CD4-positive, alpha-beta T cell treated with Interleukin-6 for 4 hours (primary cell): ENCODE results near the gene CELA1.
"Not testable (repeated sequence)": the region's sequence is repeated elsewhere in the genome, so short reads cannot be mapped to it uniquely, and the experiment has no call there.

Experiments used
- DNase-seq: peaks from one replicate; pipeline ENCODE4 v3.0.0-alpha.2; 2020; ENCODE audit warnings: mixed read lengths

CELA1 gene

GRCh38 chr12:51341251-51342007 lies 5.0 kb downstream of the CELA1 start:
- DNase-seq, result peak; percentile 79

- no peak for DNase-seq
Observed at GRCh38 chr12:51339750-51340149, 6.7 kb downstream of the CELA1 start.

GRCh38 chr12:51337336-51337735 lies 9.1 kb downstream of the CELA1 start:
- not testable (repeated sequence) for DNase-seq

GRCh38 chr12:51335931-51336330 lies 10.5 kb downstream of the CELA1 start:
- no peak for DNase-seq

GRCh38 chr12:51334764-51335163 lies 11.7 kb downstream of the CELA1 start:
- DNase-seq, result no peak

- DNase-seq, result no peak
Observed at GRCh38 chr12:51333536-51333935, 12.9 kb downstream of the CELA1 start.

GRCh38 chr12:51330186-51330585 lies 16.3 kb downstream of the CELA1 start:
- DNase-seq, result no peak

- DNase-seq, result peak; percentile 42
Observed at GRCh38 chr12:51329742-51330141, 16.7 kb downstream of the CELA1 start.

GRCh38 chr12:51328587-51328986 lies 17.9 kb downstream of the CELA1 start:
- peak; percentile 22 for DNase-seq

- peak; percentile 16 for DNase-seq
Observed at GRCh38 chr12:51326698-51327439, 19.6 kb downstream of the CELA1 start.

- no peak for DNase-seq
Observed at GRCh38 chr12:51324953-51325352, 21.5 kb downstream of the CELA1 start.

GRCh38 chr12:51323966-51324895 lies 22.2 kb downstream of the CELA1 start, which contains the start of gene BIN2:
TSS of gene BIN2 (minus strand) at chr12:51324174. CDS start at chr12:51324102, 72 bp downstream.
- DNase-seq, result peak; percentile 75

- peak; percentile 68 for DNase-seq
Observed at GRCh38 chr12:51323317-51323960, 23.0 kb downstream of the CELA1 start.

- peak; percentile 29 for DNase-seq
Observed at GRCh38 chr12:51322452-51322851, 24.0 kb downstream of the CELA1 start.

GRCh38 chr12:51321882-51322281 lies 24.6 kb downstream of the CELA1 start:
- DNase-seq, result no peak

- DNase-seq, result peak; percentile 38
Observed at GRCh38 chr12:51320695-51321320, 25.7 kb downstream of the CELA1 start.

GRCh38 chr12:51320311-51320694 lies 26.2 kb downstream of the CELA1 start:
- no peak for DNase-seq

GRCh38 chr12:51318846-51319599 lies 27.5 kb downstream of the CELA1 start:
- DNase-seq, result peak; percentile 72

GRCh38 chr12:51318057-51318806 lies 28.2 kb downstream of the CELA1 start:
- DNase-seq, result peak; percentile 48

GRCh38 chr12:51311389-51311788 lies 35.1 kb downstream of the CELA1 start:
- DNase-seq, result no peak
